Heart left ventricle (tissue), 16 donors: Measurements from ENCODE around the gene STXBP4. TPM values are rescaled to one million over a fixed set of nuclear protein-coding genes. Genes with fewer than 3 reads are reported as not detected.

Source experiments
- ATAC-seq, 4 donors: fragments of 200-7000 bp; cut with Tn5 transposase; one replicate each; pipeline ENCODE4 v1.9.1; 2020 to 2022; ENCODE audit warnings: moderate library complexity in 4 of 4, mild to moderate bottlenecking in 3 of 4, moderate number of reproducible peaks in 1 of 4
- DNase-seq, 5 donors: peaks; one replicate each; pipeline ENCODE4 v3.0.0-alpha.2; 2020
- H3K27ac ChIP-seq, 12 donors: fragments of 200-600 bp; sonication (generic) in 4 of 12; one replicate each; pipeline versions ENCODE4 v1.5.0 to v1.8.0; 2016 to 2022; ENCODE audit warnings: mild to moderate bottlenecking in 2 of 12
- H3K27me3 ChIP-seq, 9 donors: fragments of 200-600 bp; sonication (generic) in 2 of 9; one replicate each; pipeline versions ENCODE4 v1.5.1 to v1.8.0; 2016 to 2022; ENCODE audit warnings: mild to moderate bottlenecking in 3 of 9
- H3K36me3 ChIP-seq, 9 donors: fragments of 200-600 bp; sonication (generic) in 2 of 9; one replicate each; pipeline versions ENCODE4 v1.5.0 to v1.8.0; 2018 to 2022; ENCODE audit warnings: mild to moderate bottlenecking in 2 of 9
- H3K4me1 ChIP-seq, 12 donors: fragments of 200-600 bp; sonication (generic) in 4 of 12; one replicate each; pipeline versions ENCODE4 v1.5.0 to v1.8.0; 2016 to 2022; ENCODE audit warnings: mild to moderate bottlenecking in 3 of 12
- H3K4me3 ChIP-seq, 12 donors: fragments of 200-600 bp; sonication (generic) in 4 of 12; one replicate each; pipeline versions ENCODE4 v1.5.0 to v1.8.0; 2017 to 2022; ENCODE audit warnings: mild to moderate bottlenecking in 9 of 12, moderate library complexity in 4 of 12
- H3K9me3 ChIP-seq, 12 donors: fragments of 200-600 bp; sonication (generic) in 4 of 12; one replicate each; pipeline versions ENCODE4 v1.5.0 to v1.8.0; 2016 to 2022; ENCODE audit warnings: mild to moderate bottlenecking in 1 of 12
- POLR2A ChIP-seq, 2 donors: fragments of 450-650 bp; IDR thresholded peaks; one replicate each; pipeline ENCODE4 v1.6.1; 2017; ENCODE audit warnings: antibody characterized with exemption in 2 of 2, mild to moderate bottlenecking in 2 of 2, moderate library complexity in 2 of 2
- WGBS, 4 donors: extraction: QIAGEN DNeasy Blood & Tissue Kit in 2 of 4; methylation state at CpG; one replicate each; pipeline versions ENCODE4 v1.1.5 to v1.1.7; 2013 to 2018; 5-methylcytosine and 5-hydroxymethylcytosine counted together
- intact Hi-C, 10 donors: fragments of 100-400 bp; cut with DNase I; formaldehyde crosslinking; loops; one replicate each; pipeline versions ENCODE4 v1.11.1 to v1.14.2; 2022
- polyA plus RNA-seq, 2 donors: library from polyadenylated mRNA; stranded (reverse); fragments of 200-250 nt; gene quantifications; one replicate each; pipeline ENCODE4 v1.2.3, GENCODE V29; 2013
- total RNA-seq, 9 donors: library from RNA; depleted of rRNA in 2 of 9; stranded (reverse); fragments of >200 nt in 2 of 9; fragmentation: NEBNext Ultra II Directional in 3 of 9; extraction: Animal tissue kit (Norgen Biotek cat#: 25700) in 3 of 9; gene quantifications; one replicate each; pipeline versions ENCODE4 v1.1.0 to v1.2.4, GENCODE V29; 2016 to 2023
- TF ChIP-seq, protein P1 (sequence below), 12 donors: fragments of 200-600 bp; sonication (generic) in 4 of 12; IDR thresholded peaks; one replicate each; pipeline versions ENCODE4 v1.5.0 to v1.8.0; 2018 to 2022; ENCODE audit warnings: antibody characterized with exemption in 12 of 12, mild to moderate bottlenecking in 5 of 12
- donor health status: ischemic (EF 13 %, LVEDD 7.1; RV severe dilation, severe dysfunction).
- donor health status: healthy with polysubstance abuse.
- donor health status: DM: no; HTN: yes; CAD: no.
- donor health status: DM: no; HTN: no; CAD: no.
- donor health status: ischemic (EF 25% LVEDD 6.9; RV normal size, moderate dysfunction).
- donor health status: ischemic (EF 25% LVEDD 5.7; RV mildly dilated, moderate dysfunction).
- donor health status: healthy.
- donor health status: DM: yes; HTN: yes; CAD: no.
- donor health status: ischemic (EF 35%, LVEDD 5.7; RV mildly dilated, moderate dysfunction).
- donor health status: nonischemic (EF 11% LVEDD 7.7; RV severe dilation, severe dysfunction).
- donor health status: DM: yes; HTN: yes; CAD: no.
- donor health status: PGD.
- donor health status: ischemic (EF 29% LVEDD 5.4; RV normal size, mild dysfunction).
- donor health status: nonischemic (EF 23%, LVEDD 6.1; RV moderate dilation, normal function).

STXBP4 gene
- total and polyA plus RNA-seq, 11 donors, result 1.3 to 7.8 (median 4.7) TPM

- Histone ChIP-seq H3K36me3 (peaks cover 0 to 11% (median 0%) of the 10 kb centered on the region in 9 donors), H3K27me3 (no peaks in the 10 kb centered on the region), H3K27ac (no peak overlapping the region), H3K9me3 (no peaks in the 10 kb centered on the region), H3K4me3 (no peak overlapping the region), H3K4me1 (no peaks in the 10 kb centered on the region)
- TF ChIP-seq, protein P1, sequence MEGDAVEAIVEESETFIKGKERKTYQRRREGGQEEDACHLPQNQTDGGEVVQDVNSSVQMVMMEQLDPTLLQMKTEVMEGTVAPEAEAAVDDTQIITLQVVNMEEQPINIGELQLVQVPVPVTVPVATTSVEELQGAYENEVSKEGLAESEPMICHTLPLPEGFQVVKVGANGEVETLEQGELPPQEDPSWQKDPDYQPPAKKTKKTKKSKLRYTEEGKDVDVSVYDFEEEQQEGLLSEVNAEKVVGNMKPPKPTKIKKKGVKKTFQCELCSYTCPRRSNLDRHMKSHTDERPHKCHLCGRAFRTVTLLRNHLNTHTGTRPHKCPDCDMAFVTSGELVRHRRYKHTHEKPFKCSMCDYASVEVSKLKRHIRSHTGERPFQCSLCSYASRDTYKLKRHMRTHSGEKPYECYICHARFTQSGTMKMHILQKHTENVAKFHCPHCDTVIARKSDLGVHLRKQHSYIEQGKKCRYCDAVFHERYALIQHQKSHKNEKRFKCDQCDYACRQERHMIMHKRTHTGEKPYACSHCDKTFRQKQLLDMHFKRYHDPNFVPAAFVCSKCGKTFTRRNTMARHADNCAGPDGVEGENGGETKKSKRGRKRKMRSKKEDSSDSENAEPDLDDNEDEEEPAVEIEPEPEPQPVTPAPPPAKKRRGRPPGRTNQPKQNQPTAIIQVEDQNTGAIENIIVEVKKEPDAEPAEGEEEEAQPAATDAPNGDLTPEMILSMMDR (IDR thresholded peaks at IDR 0.05), result no peak
- no peak for TF ChIP-seq POLR2A (IDR thresholded peaks at IDR 0.05)
- DNase-seq (no peak), ATAC-seq (no peak)
- intact Hi-C loops, result no loop called here
Observed at GRCh38 chr17:55162556-55162946, 194.0 kb downstream of the STXBP4 start.

- ATAC-seq, result no peak
- TF ChIP-seq, protein P1 (IDR thresholded peaks at IDR 0.05), result no peak
- no peak for TF ChIP-seq POLR2A (IDR thresholded peaks at IDR 0.05)
- WGBS, 4 donors, result 88 to 97% (median 91%) methylated on average over 3 of the region's 3 CpGs
- Histone ChIP-seq H3K4me3 (no peak overlapping the region), H3K27ac (no peak overlapping the region), H3K4me1 (no peaks in the 10 kb centered on the region), H3K36me3 (peaks cover 0 to 11% (median 0%) of the 10 kb centered on the region in 9 donors), H3K27me3 (no peaks in the 10 kb centered on the region), H3K9me3 (no peaks in the 10 kb centered on the region)
- no peak for DNase-seq
- intact Hi-C loops, result no loop called here
Observed at GRCh38 chr17:55163408-55163807, 194.8 kb downstream of the STXBP4 start.

GRCh38 chr17:55166506-55166905 is 197.9 kb downstream of the STXBP4 start:
- no peaks in the 10 kb centered on the region for H3K36me3 ChIP-seq
- H3K4me3 ChIP-seq, result no peak overlapping the region
- no peak for DNase-seq
- no peak overlapping the region for H3K27ac ChIP-seq
- WGBS, 4 donors, result 95 to 98% (median 96%) methylated on average over 2 of the region's 2 CpGs
- H3K9me3 ChIP-seq, result no peaks in the 10 kb centered on the region
- no peaks in the 10 kb centered on the region for H3K27me3 ChIP-seq
- ATAC-seq, result no peak
- TF ChIP-seq, protein P1 (IDR thresholded peaks at IDR 0.05), result no peak
- no peak for TF ChIP-seq POLR2A (IDR thresholded peaks at IDR 0.05)
- intact Hi-C loops, result loop anchor here in 1 of 10 donors (5.0 kb wide), 1 partner anchor 49 kb away; no protein-coding TSS in a partner anchor
- no peaks in the 10 kb centered on the region for H3K4me1 ChIP-seq

- WGBS, 4 donors, result 78 to 87% (median 81%) methylated on average over 2 of the region's 2 CpGs
- ATAC-seq, result no peak
Observed at GRCh38 chr17:55167024-55167725, 198.6 kb downstream of the STXBP4 start.

More at GRCh38 chr17:55167024-55167725, 198.6 kb downstream of the STXBP4 start:
- H3K27me3 ChIP-seq, result no peaks in the 10 kb centered on the region
- no peak for DNase-seq
- intact Hi-C loops, result loop anchor here in 1 of 10 donors (5.0 kb wide), 1 partner anchor 50 kb away; no protein-coding TSS in a partner anchor
- no peaks in the 10 kb centered on the region for H3K4me1 ChIP-seq
- H3K4me3 ChIP-seq, result no peak overlapping the region
- H3K27ac ChIP-seq, result no peak overlapping the region
- TF ChIP-seq, protein P1 (IDR thresholded peaks at IDR 0.05), result no peak
- no peak for TF ChIP-seq POLR2A (IDR thresholded peaks at IDR 0.05)
- no peaks in the 10 kb centered on the region for H3K9me3 ChIP-seq
- no peaks in the 10 kb centered on the region for H3K36me3 ChIP-seq
